HL-60 (cell line): ENCODE results near the gene BRINP3.

Experiments
- DNase-seq, 2 experiments: peaks; one replicate each; pipeline ENCODE4 v3.0.0-alpha.2; 2010 to 2020; ENCODE audit warnings: low read depth in 1 of 2, low spot score in 1 of 2
- H3K27ac ChIP-seq: fragments of 250-450 bp; sonication (Bioruptor Pico); replicated peaks from 2 replicates; pipeline ENCODE4 v1.5.1; 2020; ENCODE audit warnings: mild to moderate bottlenecking, moderate library complexity
- H3K27me3 ChIP-seq: fragments of 250-450 bp; sonication (Bioruptor Pico); 2 replicates; pipeline ENCODE4 v1.5.1; 2021; ENCODE audit warnings: mild to moderate bottlenecking, moderate library complexity; ENCODE audit not compliant: insufficient read depth, poor library complexity, severe bottlenecking
- H3K4me3 ChIP-seq: replicated peaks from 2 replicates; pipeline ENCODE4 v1.5.1; 2011; ENCODE audit warnings: mild to moderate bottlenecking, control low read depth, low read length; ENCODE audit not compliant: insufficient read depth
- CTCF ChIP-seq: IDR thresholded peaks from one replicate; pipeline ENCODE4 v1.5.1; 2011; ENCODE audit warnings: low read length, control low read depth, inconsistent platforms; ENCODE audit not compliant: insufficient read depth
- GABPA ChIP-seq: IDR thresholded peaks from 2 replicates; pipeline ENCODE4 v1.6.1; 2012; ENCODE audit warnings: low read depth
- POLR2AphosphoS5 ChIP-seq: IDR thresholded peaks from 2 replicates; pipeline ENCODE4 v1.6.1; 2012; ENCODE audit warnings: low read depth
- REST ChIP-seq: IDR thresholded peaks from 2 replicates; pipeline ENCODE4 v1.6.1; 2012; ENCODE audit warnings: low read depth; ENCODE audit not compliant: insufficient replicate concordance
- SPI1 ChIP-seq: IDR thresholded peaks from 2 replicates; pipeline ENCODE4 v1.6.1; 2012; ENCODE audit warnings: low read depth, mild to moderate bottlenecking, borderline replicate concordance

BRINP3 gene

GRCh38 chr1:190328361-190328760, 149.3 kb downstream of the BRINP3 start:
- Histone ChIP-seq H3K27me3 (no peaks in the 10 kb centered on the region), H3K4me3 (no peak overlapping the region), H3K27ac (no peak overlapping the region)
- TF ChIP-seq SPI1 (no peak), GABPA (no peak), POLR2AphosphoS5 (no peak), REST (no peak), CTCF (no peak)
- no peak for DNase-seq

GRCh38 chr1:190327271-190327670, 150.4 kb downstream of the BRINP3 start:
- no peak for TF ChIP-seq SPI1
- no peak for TF ChIP-seq POLR2AphosphoS5
- no peak for TF ChIP-seq GABPA
- TF ChIP-seq REST: no peak
- TF ChIP-seq CTCF: no peak
- DNase-seq: no peak
- Histone ChIP-seq H3K27ac (no peak overlapping the region), H3K27me3 (no peaks in the 10 kb centered on the region), H3K4me3 (no peak overlapping the region)

- DNase-seq: no peak
- H3K27me3 ChIP-seq: no peaks in the 10 kb centered on the region
- TF ChIP-seq POLR2AphosphoS5 (no peak), SPI1 (no peak), GABPA (no peak)
- H3K27ac ChIP-seq: no peak overlapping the region
- no peak overlapping the region for H3K4me3 ChIP-seq
Observed at GRCh38 chr1:190323530-190323929, 154.1 kb downstream of the BRINP3 start.

- Histone ChIP-seq H3K27ac (no peak overlapping the region), H3K4me3 (no peak overlapping the region), H3K27me3 (no peaks in the 10 kb centered on the region)
- TF ChIP-seq REST (no peak), SPI1 (no peak), GABPA (no peak), POLR2AphosphoS5 (no peak), CTCF (no peak)
- DNase-seq: no peak
Observed at GRCh38 chr1:190322274-190322673, 155.4 kb downstream of the BRINP3 start.
